ENCODE data around the gene TBC1D17.
"Not testable (repeated sequence)": the region's sequence is repeated elsewhere in the genome, so short reads cannot be mapped to it uniquely, and the experiment has no call there.

The TBC1D17 gene

DNA sequence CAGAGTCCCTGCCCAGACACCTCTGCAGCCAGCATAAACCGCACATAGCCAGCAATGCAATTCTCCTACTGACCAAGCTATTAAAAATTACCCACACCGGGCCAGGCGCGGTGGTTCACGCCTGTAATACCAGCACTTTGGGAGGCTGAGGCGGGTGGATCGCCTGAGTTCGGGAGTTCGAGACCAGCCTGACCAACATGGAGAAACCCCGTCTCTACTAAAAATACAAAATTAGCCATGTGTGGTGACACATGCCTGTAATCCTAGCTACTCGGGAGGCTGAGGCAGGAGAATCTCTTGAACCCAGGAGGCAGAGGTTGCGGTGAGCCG, 47.3 kb downstream of the TBC1D17 start:
- DNase-seq = not testable (repeated sequence)

DNA sequence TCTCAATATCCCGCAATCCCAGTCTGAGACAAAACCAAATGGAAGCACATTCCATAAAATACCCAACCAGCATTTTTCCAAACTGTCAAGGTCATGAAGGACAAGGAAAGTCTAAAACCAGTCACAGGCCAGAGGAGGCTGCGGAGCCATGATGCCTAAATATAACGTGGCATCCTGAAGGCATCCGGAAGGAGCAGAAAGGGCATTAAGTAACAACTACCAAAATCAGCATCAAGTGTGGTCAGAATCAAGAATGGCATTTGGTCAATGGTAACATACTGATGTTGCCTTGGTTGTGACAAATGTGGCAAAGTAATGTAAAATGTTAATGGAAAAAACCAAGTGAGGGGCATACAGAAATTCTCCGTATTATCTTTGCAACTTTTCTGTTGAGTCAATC, 48.0 kb downstream of the TBC1D17 start:
- DNase-seq = no peak

DNA sequence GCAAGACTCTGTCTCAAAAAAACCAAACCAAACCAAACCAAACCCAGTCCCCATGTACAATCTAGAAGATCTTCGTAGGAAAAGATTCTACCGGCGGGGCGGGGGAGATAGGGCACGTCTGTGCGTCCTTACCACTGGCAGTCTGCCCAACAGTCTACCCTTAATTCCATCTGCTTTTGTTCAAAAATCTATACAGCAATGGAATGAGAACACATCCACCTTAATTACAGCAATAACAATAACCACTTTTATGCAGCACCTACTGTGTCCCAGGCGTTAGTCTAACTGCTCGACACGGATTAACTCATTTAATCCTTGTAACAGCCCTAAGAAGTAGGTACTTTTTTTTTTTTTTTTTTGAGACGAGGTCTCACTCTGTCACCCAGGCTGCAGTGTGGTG, 49.0 kb downstream of the TBC1D17 start:
- DNase-seq = no peak

DNA sequence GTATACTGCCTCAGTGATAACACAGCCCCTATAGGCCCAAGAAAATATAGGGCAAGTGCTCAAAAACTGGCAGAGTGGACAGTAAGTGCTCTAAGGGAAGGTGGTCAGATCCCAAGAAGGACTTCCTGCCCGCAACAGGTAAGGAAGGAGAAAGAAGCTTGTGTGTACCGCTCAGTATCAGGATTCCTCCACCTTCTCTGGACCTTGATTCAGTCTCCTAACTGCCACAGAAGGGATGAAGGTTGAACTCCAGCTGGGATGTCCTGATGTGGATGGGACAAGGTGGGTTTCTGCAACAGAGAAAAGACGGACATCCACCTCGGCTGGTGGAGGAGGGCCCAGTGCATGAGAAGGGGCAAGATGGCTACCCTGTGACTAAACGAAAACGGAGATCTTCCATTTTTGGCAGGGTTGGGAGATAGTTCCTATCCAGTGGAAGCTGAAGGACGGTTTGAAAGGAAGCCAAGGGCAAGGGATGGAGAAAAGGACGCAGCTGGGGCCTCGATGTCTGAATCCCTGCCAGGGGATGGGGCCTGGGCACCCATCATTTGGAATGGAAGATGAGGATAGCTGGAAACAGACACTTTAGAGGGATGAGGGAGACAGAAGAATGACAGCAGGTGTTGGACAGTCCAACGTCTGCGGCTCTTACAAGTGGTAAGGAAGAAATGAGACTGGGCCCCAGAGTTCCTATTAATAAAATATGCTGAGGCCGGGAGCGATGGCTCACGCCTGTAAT, 50.2 kb downstream of the TBC1D17 start:
- no peak for DNase-seq

DNA sequence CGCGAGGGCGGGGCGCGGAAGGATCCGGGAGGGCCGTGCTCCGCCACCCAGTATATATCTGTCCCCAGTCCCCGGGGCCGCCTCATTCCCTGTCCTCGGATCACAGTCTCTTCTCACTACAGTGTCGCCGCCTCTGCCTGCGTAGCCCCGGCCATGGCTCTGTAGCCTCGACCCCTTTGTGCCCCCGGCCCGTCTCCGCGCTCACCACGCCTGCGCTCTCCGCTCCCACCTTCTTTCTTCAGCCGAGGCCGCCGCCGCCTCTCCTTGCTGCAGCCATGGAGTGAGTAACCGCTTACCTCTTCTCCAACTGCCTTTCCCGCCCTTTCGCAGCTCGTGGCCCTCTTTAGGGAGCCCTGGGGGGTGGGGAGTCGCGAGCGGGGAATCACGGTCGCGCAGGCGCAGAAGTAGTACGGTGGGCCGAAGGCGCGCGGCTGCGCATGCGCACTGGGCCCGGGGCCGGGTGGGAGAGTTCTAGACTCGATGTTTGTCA, 51.7 kb downstream of the TBC1D17 start, which contains the start of the genes ATF5 and NUP62:
Gene ATF5 (plus strand): TSS at position 85 of the 490 bp plus-strand sequence. CDS start 1,646 bp downstream, outside the sequence.
Gene NUP62 (minus strand): TSS at position 384 of the 490 bp plus-strand sequence. CDS start 19,697 bp downstream, outside the sequence.
- peak; percentile 84 for DNase-seq

DNA sequence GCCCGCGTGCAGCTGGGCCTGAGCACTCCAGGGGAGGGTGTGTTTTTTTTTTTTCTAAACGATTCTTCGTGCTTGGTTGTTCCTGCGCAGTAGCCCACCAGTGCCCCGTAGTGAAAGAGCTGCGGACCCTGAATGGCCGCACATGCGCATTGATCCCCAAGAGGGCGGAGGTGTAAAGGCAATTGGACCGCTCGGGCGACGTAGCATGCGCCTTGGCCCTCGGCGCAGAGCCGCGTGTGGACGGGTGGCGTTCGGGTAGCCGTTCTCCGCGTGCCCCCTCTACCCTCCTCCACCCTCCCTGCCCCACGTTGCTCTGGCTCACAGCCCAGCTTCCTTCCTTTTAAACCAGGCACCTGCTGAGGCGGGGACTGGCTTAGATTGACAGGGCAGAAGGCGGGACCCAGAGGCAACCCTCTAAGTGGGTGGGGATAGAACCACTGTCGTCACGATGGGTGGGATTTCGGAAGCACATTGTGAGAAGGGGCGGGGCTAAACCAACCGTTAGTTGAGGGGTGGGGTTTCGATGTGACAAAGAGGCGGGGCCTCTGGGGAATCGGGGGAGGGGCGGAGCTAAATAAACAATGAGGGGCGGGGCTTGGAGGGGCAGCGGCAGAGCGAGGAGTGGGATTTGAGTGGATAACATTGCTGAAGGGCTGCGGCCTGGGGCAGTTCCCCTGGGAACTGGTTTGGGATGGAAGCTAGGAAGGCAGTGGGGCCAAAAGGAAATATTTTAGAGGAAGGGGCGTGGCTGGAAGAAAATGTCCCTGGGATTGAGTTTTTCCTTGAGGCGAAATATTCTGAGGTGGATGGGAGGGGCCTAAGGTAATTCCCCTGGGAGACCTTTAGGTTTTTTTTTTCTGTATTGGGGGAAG, 52.3 kb downstream of the TBC1D17 start:
- peak; percentile 88 for DNase-seq

DNA sequence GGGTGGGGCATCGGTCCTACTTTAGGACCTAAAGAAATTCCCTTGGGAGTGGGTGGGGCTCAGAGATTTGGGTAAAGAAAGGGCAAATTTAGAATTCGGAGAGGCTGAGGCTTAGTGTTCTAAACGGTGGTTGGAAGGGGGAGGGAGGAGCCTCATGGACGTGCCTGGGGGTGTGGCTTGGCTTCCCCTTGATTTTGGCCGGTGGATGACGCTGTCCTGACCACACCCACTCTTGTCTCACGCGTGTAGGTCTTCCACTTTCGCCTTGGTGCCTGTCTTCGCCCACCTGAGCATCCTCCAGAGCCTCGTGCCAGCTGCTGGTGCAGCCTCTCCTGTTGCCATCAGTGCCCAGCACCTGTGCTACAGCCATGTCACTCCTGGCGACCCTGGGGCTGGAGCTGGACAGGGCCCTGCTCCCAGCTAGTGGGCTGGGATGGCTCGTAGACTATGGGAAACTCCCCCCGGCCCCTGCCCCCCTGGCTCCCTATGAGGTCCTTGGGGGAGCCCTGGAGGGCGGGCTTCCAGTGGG, 53.0 kb downstream of the TBC1D17 start:
- no peak for DNase-seq

DNA sequence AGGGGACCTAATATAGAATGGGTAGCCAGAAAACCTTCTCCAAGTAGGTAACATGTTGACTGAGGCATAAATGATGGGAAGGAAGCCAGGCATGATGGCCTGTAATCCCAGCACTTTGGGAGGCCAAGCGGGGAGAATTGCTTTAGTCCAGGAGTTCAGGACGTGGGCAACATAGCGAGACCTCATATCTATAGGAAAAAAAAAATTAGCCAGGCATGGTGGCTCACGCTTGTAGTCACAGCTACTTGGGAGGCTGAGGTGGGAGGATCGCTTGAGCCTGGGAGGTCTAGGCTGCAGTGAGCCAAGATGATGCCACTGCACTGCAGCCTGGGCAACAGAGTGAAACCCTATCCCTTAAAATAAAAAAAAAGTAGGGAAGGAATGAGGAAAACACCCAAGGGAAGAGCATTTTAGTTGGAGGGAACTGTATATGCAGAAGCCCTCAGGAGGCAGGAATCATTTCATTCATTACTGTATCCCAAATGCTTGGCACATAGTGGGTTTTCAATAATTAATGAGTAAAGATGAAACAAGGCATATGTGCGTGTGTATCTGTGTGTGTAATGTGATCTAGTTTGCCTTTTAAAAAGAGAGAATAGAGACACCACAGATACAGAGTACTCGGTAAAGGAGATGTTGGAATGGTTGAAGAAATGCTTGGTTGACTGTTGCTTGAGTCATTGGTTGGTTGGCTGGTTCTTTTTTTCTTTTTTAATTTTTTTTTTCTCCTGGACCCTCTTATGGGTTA, 54.0 kb downstream of the TBC1D17 start:
- no peak for DNase-seq

DNA sequence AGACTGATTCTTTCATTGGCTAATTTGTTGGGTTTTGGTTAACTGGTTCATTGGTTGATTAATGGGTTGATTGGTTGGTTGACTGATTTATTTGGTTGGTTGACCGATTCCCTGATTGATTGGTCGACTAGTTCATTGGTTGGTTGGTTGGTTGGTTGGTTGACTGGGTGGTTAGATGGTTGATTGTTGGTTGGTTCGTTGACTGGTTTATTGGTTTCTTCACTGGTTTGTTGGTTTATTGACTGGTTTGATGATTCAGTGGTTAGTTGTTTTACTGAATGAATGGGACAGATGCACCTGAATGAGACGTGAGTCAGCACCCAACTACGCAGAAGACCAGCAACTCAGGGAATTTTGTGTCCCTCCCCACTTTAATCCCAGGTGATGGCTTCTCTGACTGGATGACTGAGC, 54.5 kb downstream of the TBC1D17 start:
- DNase-seq = no peak

DNA sequence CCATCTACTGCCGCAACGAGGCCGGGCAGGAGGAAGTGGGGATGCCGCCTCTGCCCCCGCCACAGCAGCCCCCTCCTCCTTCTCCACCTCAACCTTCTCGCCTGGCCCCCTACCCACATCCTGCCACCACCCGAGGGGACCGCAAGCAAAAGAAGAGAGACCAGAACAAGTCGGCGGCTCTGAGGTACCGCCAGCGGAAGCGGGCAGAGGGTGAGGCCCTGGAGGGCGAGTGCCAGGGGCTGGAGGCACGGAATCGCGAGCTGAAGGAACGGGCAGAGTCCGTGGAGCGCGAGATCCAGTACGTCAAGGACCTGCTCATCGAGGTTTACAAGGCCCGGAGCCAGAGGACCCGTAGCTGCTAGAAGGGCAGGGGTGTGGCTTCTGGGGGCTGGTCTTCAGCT, 55.2 kb downstream of the TBC1D17 start:
- no peak for DNase-seq

DNA sequence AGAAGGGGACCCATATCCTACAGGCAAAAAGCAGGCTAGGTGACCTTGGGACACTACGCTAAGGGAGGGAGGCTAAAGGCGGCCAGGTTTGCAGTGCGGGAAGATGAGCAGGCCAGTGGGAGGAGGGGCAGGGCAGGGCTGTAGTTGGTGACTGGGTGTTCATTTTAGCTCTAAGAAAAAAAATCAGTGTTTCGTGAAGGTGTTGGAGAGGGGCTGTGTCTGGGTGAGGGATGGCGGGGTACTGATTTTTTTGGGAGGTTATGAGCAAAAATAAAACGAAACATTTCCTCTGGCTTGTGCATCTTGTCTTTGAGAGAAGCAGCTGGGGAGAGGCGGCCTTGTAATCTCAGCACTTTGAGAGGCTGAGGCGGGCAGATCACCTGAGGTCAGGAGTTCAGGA, 56.1 kb downstream of the TBC1D17 start:
- no peak for DNase-seq

DNA sequence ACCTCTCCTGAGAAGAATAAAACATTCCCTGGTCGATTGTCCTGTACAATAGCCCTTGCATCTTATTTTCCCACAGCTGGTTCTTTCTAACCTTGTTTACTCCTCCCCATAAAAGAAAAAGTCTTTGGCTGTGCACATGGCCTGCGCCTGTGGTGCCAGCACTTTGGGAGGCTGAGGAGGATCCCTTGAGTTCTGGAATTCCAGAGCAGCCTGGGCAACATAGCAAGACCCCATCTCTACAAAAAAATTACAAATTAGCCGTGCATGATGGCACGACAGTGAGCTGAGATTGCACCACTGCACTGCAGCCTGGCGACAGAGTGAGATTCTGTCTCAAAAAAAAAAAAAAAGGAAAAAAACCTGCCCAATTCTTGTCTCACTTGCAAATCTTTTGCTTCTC, 59.0 kb downstream of the TBC1D17 start:
- no peak for DNase-seq

DNA sequence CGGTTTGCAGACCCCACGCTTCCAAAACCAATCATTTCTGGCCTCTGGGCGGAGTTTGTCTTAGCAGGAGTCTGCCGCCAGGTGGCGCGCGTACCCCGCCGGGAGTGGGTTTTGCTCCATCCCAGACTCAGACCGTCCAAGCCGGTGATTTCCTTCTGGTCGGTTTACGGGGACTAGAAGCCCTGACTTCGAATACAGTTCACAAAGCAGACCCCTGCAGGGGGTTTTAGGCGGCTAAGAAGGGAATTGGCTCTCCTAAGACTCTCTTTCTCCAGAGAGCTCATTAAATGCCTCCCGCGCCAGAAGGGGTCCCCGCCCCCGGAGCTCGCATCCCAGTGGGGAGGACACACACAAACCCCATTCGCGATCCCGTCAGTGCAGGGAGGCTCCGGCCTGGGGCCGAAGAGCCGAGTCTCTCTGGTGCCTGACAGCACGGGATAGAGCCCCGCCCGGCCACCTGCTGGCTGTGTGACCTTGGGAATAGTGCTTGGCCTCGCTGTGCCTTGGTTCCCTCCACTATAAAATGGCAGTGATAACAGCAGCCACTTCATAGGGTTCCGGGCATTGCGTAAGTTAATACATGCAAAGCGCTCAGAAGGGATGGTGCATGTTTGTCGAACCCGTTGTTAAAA, 60.4 kb downstream of the TBC1D17 start:
- DNase-seq = peak; percentile 49

Measured in NCI-H345 (cell line).